Smooth muscle cell (in vitro differentiated cells): ENCODE data around the gene HMCN2. TPM values are rescaled to one million over a fixed set of nuclear protein-coding genes. Genes with fewer than 3 reads are reported as not detected.

Experiments
- DNase-seq: peaks from one replicate; lab custom pipeline; 2025; ENCODE audit not compliant: unreplicated experiment; lab: John Stamatoyannopoulos, UW
- H2AFZ ChIP-seq: fragments of 200-600 bp; sonication (generic); 2 replicates; pipeline ENCODE4 v1.6.0; 2016; ENCODE audit warnings: antibody characterized with exemption, low read depth, mild to moderate bottlenecking
- H3F3A ChIP-seq: fragments of 200-600 bp; sonication (generic); 2 replicates; pipeline ENCODE4 v1.6.0; 2017; ENCODE audit warnings: antibody characterized with exemption, low read depth
- H3K27ac ChIP-seq: fragments of 200-600 bp; sonication (generic); 2 replicates; pipeline ENCODE4 v1.5.1; 2016; ENCODE audit warnings: low read depth, mild to moderate bottlenecking
- H3K27me3 ChIP-seq: fragments of 200-600 bp; sonication (generic); 2 replicates; pipeline ENCODE4 v1.6.1; 2016; ENCODE audit warnings: low read depth, mild to moderate bottlenecking
- H3K36me3 ChIP-seq: fragments of 200-600 bp; sonication (generic); 2 replicates; pipeline ENCODE4 v1.5.1; 2016; ENCODE audit warnings: low read depth
- H3K4me1 ChIP-seq: fragments of 200-600 bp; sonication (generic); 2 replicates; pipeline ENCODE4 v1.5.1; 2016; ENCODE audit warnings: low read depth
- H3K4me2 ChIP-seq: fragments of 200-600 bp; sonication (generic); 2 replicates; pipeline ENCODE4 v1.6.0; 2016; ENCODE audit warnings: mild to moderate bottlenecking
- H3K4me3 ChIP-seq: fragments of 200-600 bp; sonication (generic); 2 replicates; pipeline ENCODE4 v1.5.1; 2016; ENCODE audit warnings: mild to moderate bottlenecking
- H3K79me2 ChIP-seq: fragments of 200-600 bp; sonication (generic); 2 replicates; pipeline ENCODE4 v1.6.0; 2016; ENCODE audit warnings: low read depth, mild to moderate bottlenecking
- H3K9ac ChIP-seq: fragments of 200-600 bp; sonication (generic); 2 replicates; pipeline ENCODE4 v1.6.0; 2016; ENCODE audit warnings: low read depth
- H3K9me3 ChIP-seq: fragments of 200-600 bp; sonication (generic); replicated peaks from 2 replicates; pipeline ENCODE4 v1.5.1; 2016; ENCODE audit warnings: low read depth
- H4K20me1 ChIP-seq: fragments of 200-600 bp; sonication (generic); 2 replicates; pipeline ENCODE4 v1.6.0; 2016; ENCODE audit warnings: low read depth
- WGBS: methylation state at CpG from one replicate; pipeline ENCODE4 v1.1.7; 2016; ENCODE audit warnings: low lambda C conversion rate; 5-methylcytosine and 5-hydroxymethylcytosine counted together
- polyA plus RNA-seq: library from polyadenylated mRNA; unstranded; fragments of >200 nt; fragmentation: Nextera tagmentation; extraction: Ambion mirVana; gene quantifications from 2 replicates; pipeline ENCODE4 v1.2.1, GENCODE V29; 2016
- total RNA-seq: library from RNA; depleted of rRNA; stranded (reverse); fragments of >200 nt; gene quantifications from 2 replicates; pipeline ENCODE4 v1.2.3, GENCODE V29; 2014
- TF ChIP-seq, protein P1 (sequence below): fragments of 200-600 bp; sonication (generic); IDR thresholded peaks from 2 replicates; pipeline ENCODE4 v1.5.1; 2017; ENCODE audit warnings: borderline replicate concordance, mild to moderate bottlenecking, antibody characterized with exemption; ENCODE audit not compliant: insufficient read depth, poor library complexity, severe bottlenecking

HMCN2 gene
- total and polyA plus RNA-seq, 2 experiments from 2014 or later, result under 0.01 TPM; not detected in 1

DNA sequence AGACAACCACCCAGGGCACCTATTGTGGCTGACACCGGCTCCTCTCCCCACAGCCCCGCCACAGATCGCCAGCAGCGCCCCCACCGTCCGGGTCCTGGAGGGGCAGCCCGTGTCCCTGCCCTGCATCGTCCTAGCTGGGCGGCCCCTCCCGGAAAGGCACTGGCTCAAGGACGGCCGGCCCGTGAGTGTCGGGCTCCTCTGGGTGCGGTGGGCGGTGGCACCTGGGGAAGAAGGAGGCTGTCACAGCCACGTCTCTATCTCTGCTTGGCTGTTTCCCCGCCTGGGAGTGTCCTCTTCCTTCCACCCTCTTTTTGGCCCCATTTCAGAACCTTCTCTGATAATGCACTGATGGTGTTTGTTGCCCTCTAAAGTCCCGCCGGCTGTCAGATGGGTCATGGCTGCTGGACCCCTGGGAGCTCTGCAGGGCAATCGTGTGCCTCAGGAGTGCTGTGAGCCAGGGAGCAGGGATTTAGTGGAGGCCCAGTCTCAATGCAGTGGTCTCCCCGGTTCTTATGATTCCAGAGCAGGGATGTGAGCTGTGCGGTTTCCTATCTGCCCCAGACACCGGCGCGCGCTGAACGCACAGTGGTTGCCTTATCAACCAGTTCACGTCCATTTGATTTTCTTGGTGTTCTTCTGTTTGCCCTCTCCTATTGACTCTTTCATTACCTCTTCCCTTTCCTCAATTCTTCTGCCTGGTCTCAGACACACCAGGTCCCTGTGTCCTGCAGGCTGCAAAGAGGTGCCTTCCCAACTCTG lies 55.3 kb downstream of the HMCN2 start:
- Histone ChIP-seq H3K36me3 (no peaks in the 10 kb centered on the region), H2AFZ (no peak overlapping the region), H3K9me3 (no peaks in the 10 kb centered on the region), H3K4me3 (no peak overlapping the region), H3F3A (no peaks in the 10 kb centered on the region), H3K27me3 (no peaks in the 10 kb centered on the region), H3K4me2 (no peak overlapping the region), H3K27ac (no peak overlapping the region), H3K79me2 (no peaks in the 10 kb centered on the region), H3K9ac (no peak overlapping the region), H4K20me1 (no peaks in the 10 kb centered on the region), H3K4me1 (no peaks in the 10 kb centered on the region)
- no peak for DNase-seq
- 52% methylated on average over 29 of the region's 29 CpGs for WGBS
- TF ChIP-seq, protein P1, sequence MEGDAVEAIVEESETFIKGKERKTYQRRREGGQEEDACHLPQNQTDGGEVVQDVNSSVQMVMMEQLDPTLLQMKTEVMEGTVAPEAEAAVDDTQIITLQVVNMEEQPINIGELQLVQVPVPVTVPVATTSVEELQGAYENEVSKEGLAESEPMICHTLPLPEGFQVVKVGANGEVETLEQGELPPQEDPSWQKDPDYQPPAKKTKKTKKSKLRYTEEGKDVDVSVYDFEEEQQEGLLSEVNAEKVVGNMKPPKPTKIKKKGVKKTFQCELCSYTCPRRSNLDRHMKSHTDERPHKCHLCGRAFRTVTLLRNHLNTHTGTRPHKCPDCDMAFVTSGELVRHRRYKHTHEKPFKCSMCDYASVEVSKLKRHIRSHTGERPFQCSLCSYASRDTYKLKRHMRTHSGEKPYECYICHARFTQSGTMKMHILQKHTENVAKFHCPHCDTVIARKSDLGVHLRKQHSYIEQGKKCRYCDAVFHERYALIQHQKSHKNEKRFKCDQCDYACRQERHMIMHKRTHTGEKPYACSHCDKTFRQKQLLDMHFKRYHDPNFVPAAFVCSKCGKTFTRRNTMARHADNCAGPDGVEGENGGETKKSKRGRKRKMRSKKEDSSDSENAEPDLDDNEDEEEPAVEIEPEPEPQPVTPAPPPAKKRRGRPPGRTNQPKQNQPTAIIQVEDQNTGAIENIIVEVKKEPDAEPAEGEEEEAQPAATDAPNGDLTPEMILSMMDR, result no peak

DNA sequence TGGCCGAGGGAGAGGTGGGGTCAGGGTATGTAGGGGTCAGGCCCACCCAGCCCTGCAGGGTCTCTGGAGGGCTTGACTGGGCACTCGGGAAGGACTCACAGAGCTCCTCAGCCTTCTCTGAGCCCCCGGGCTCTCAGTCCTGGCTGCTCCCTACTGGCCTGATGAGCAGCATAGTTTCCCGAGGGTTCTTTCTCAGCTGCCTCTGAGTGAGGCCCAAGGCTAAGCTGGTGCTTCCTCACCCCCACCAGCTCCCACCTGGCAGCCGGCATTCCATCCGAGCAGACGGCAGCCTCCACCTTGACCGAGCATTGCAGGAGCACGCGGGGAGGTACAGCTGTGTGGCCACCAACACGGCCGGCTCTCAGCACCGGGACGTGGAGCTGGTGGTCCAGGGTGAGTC lies 56.0 kb downstream of the HMCN2 start:
- Histone ChIP-seq H3K79me2 (no peaks in the 10 kb centered on the region), H3K27me3 (no peaks in the 10 kb centered on the region), H3K27ac (no peak overlapping the region), H3K4me2 (no peak overlapping the region), H4K20me1 (no peaks in the 10 kb centered on the region), H3K9me3 (no peaks in the 10 kb centered on the region), H3K4me3 (no peak overlapping the region), H2AFZ (no peak overlapping the region), H3F3A (no peaks in the 10 kb centered on the region), H3K4me1 (no peaks in the 10 kb centered on the region), H3K9ac (no peak overlapping the region), H3K36me3 (no peaks in the 10 kb centered on the region)
- 88% methylated on average over 14 of the region's 14 CpGs for WGBS
- DNase-seq, result no peak
- TF ChIP-seq, protein P1, result no peak

DNA sequence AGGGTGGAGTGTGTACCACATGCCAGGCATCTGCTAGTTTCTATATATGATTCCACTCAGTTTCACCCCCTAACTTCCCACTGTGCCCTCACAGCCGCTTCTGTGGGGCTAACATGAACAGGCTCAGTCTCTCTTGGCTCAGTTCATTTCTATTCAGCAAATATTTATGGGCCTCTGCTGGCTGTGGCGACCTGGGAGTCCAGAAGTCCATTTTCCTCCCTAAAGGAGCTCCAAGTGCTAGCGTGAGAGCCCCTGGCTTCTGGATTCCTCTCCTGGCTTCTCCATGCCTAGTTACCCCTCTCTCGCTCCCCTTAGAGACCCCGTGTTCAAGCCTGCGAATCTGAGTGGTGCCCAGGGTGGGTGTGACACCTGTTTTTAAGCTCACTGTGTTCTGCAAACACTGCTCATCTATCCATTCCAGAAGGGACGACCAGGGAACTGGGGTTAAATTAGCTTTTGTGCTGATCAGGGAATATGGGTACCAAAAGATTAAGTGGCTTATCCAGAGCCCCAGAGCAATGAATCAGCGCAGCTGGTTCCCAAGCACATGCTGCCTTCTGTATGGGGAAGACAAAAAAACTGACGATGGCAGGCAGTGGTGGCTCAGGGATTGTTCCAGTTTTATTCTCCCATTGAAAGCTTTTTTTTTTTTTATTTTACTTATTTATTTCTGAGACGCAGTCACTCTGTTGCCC lies 57.6 kb downstream of the HMCN2 start:
- no peak for DNase-seq

More for the DNA sequence above, 57.6 kb downstream of the HMCN2 start:
- 72% methylated on average over 10 of the region's 10 CpGs for WGBS
- no peak overlapping the region for H3K9ac ChIP-seq
- no peaks in the 10 kb centered on the region for H3K27me3 ChIP-seq
- no peak overlapping the region for H3K4me3 ChIP-seq
- H3K4me1 ChIP-seq, result no peaks in the 10 kb centered on the region
- H4K20me1 ChIP-seq, result no peaks in the 10 kb centered on the region
- H3K27ac ChIP-seq, result no peak overlapping the region
- H2AFZ ChIP-seq, result no peak overlapping the region
- TF ChIP-seq, protein P1, result no peak
- H3K79me2 ChIP-seq, result no peaks in the 10 kb centered on the region
- H3K36me3 ChIP-seq, result no peaks in the 10 kb centered on the region
- H3K4me2 ChIP-seq, result no peak overlapping the region
- no peaks in the 10 kb centered on the region for H3F3A ChIP-seq
- no peaks in the 10 kb centered on the region for H3K9me3 ChIP-seq
